Fibroblast of the aortic adventitia (primary cell): Measurements from ENCODE around the gene KIAA1217. TPM values are rescaled to one million over a fixed set of nuclear protein-coding genes. Genes with fewer than 3 reads are reported as not detected.
A peak's percentile ranks its signal among the peaks of the same experiment; 100 is the strongest.

Source experiments
- DNase-seq: peaks from one replicate; pipeline ENCODE4 v3.0.0-alpha.2; 2010; ENCODE audit warnings: low read depth
- H3K4me3 ChIP-seq: 2 replicates; pipeline ENCODE4 v1.5.1; 2011; ENCODE audit warnings: low read depth, mild to moderate bottlenecking, control low read depth, low read length, moderate library complexity
- total RNA-seq: library from RNA; depleted of rRNA; stranded (reverse); fragments of >200 nt; gene quantifications from 2 replicates; pipeline ENCODE4 v1.2.3, GENCODE V29; 2012; ENCODE audit warnings: low replicate concordance
- TF ChIP-seq, protein P1 (sequence below): IDR thresholded peaks from 2 replicates; pipeline ENCODE4 v1.5.1; 2011; ENCODE audit warnings: mild to moderate bottlenecking, low read length, control low read depth, inconsistent platforms; ENCODE audit not compliant: insufficient read depth

KIAA1217 gene
- total RNA-seq, 1 donor: 12.5 TPM

DNA sequence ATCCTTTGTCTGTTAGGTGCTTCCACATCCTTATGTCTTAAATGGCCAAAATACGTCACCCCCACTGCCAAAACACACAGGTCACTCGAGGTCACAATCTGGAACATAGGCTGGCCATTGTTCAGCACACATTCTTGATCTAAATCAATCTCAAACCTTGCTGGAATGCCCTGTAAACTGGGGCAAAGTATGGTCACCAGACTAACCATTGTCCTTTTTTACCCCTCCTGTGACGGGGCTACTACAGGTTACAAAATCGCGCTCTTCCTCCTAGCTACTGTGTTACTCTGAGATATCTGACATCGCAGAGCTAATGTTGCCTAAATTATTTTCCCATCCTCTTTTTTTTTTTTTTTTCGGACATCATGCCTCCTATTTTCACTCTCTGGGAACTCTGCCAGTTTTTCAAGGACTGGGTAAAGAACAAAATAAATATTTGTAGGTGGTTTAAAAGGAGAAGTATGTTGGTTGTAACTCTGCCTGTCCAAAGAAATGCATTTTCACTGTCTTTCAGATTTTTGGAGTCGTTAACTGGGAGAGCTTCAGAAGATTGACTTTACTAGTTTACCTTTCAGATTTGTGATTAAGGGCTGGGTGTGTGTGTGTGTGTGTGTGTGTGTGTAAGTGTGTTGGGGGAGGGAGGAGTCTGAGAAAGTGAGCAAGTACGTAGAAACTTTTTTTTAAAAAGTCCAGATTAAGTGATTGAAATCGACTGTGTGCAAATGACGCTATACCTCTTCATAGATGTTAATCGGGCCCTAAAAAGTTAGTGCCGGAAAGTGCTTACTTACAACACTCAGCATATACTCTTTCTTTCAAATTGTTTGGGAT, 942 bp upstream of the KIAA1217 start:
- peak; percentile 25 for DNase-seq
- TF ChIP-seq, protein P1, sequence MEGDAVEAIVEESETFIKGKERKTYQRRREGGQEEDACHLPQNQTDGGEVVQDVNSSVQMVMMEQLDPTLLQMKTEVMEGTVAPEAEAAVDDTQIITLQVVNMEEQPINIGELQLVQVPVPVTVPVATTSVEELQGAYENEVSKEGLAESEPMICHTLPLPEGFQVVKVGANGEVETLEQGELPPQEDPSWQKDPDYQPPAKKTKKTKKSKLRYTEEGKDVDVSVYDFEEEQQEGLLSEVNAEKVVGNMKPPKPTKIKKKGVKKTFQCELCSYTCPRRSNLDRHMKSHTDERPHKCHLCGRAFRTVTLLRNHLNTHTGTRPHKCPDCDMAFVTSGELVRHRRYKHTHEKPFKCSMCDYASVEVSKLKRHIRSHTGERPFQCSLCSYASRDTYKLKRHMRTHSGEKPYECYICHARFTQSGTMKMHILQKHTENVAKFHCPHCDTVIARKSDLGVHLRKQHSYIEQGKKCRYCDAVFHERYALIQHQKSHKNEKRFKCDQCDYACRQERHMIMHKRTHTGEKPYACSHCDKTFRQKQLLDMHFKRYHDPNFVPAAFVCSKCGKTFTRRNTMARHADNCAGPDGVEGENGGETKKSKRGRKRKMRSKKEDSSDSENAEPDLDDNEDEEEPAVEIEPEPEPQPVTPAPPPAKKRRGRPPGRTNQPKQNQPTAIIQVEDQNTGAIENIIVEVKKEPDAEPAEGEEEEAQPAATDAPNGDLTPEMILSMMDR: no peak
- no peak overlapping the region for H3K4me3 ChIP-seq

DNA sequence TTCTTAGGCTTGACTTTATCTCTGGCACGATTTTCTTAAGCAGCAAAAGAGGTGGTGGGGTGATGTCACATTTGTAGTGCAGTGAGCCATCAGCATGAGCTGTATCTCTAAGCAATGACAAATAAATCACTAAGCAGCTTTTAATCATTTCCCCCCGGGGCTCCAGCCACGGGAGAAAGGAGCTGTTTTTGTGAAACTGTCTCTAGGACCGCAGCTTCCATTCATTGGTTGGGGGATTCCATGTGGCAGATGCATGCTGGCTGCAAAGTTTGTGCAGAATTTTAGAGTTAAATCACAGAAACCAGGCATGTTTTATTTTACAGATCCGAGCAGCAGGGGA, 464 bp downstream of the KIAA1217 start:
- TF ChIP-seq, protein P1: no peak

GRCh38 chr10:24209946-24210491, 1.1 kb downstream of the KIAA1217 start:
- peak overlapping the region; percentile 62 for H3K4me3 ChIP-seq
- DNase-seq: peak; percentile 68
- TF ChIP-seq, protein P1: no peak

More for the DNA sequence above, 464 bp downstream of the KIAA1217 start:
- peak overlapping the region; percentile 62 for H3K4me3 ChIP-seq
- peak; percentile 43 for DNase-seq

GRCh38 chr10:24210501-24210900, 1.6 kb downstream of the KIAA1217 start:
- TF ChIP-seq, protein P1: no peak
- DNase-seq: peak; percentile 23
- H3K4me3 ChIP-seq: no peak overlapping the region

DNA sequence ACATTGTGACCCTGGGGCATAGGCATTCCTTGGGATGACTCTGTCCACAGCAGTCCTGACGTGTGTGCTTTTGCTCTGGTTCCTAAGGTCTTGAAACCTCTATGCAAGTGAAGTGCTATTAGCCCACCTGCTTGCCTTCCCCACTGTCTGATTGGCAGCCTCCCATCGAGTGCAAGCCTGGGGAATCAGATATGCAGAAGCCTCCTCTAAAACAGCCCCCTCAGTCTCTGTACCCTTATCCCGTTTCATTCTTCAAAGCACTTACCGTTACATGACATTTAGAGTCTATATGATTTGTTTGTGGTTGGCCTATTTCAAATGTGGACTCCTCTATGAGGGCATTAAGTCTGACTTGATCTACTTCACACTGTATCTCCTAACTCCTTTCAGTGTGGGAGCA, 4.3 kb downstream of the KIAA1217 start:
- TF ChIP-seq, protein P1: no peak
- no peak for DNase-seq
- no peak overlapping the region for H3K4me3 ChIP-seq

DNA sequence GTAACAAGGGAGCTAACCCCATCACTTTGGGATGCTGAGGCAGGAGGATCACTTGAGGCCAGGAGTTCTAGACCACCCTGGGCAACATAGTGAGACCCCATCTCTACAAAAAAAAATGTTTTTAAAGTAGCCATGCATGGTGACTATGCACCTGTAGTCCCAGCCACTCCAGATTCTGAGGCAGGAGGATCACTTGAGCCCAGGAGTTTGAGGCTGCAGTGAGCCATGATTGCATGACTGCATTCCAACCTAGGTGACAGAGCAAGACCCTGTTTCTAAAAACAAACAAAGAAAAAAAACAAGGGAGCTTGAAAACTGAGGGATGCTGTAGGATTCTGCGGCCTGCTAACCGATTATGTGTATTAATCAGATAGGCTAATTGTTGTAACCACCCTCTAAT, 4.9 kb downstream of the KIAA1217 start:
- TF ChIP-seq, protein P1: no peak
- no peak for DNase-seq
- no peak overlapping the region for H3K4me3 ChIP-seq
